Measurements from ENCODE around the gene CYB561D2.

The CYB561D2 gene

DNA sequence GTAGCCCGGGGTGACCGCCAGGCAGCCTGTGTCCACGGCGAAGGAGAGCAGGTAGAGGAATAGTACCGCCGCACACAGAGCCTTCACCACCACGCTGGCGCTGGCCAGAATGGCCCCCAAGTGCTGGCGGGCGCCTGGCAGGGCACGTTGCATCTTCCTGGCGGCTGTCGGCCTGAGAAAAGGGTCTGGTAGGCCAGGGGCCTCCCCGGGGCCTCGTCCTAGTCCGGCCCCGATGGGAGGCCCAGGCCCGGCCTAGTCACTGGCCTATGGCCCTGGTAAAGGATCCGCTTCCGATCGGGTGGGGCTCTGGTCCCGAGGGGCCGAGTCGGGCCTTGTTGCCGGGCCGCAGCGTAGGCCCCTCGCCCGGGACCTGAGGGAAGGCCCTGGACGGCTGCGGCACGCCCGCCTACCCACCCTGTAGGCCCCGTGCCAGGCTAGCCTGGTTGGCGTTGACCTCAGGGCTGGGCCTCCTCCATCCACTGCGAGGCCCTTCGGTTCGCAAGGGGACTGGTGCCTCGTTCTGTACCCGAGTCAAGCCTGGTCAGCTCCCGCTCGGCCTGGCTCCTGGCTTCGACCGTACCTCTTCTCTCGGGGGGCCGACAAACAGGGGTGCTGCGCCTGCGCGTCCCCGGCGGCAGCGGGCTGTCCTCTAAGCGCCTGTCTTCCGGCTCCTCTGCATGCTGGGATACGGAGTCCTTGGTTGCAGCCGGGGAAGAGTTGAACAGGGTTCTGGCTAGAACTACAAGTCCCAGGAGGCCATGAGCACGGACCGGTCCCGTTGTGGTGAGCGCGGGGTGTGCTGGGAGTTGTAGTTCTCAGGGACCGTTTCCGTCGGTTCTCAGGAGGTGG, 8.5 kb downstream of the CYB561D2 start, which contains the start of gene TMEM115:
TSS of gene TMEM115 (minus strand) at position 611 of the 849 bp plus-strand sequence. CDS start at position 153, 458 bp downstream.
- FAIRE-seq (peak; percentile 99), DNase-seq (ENCODE audit: insufficient read length, low spot score) (peak; percentile 99)

DNA sequence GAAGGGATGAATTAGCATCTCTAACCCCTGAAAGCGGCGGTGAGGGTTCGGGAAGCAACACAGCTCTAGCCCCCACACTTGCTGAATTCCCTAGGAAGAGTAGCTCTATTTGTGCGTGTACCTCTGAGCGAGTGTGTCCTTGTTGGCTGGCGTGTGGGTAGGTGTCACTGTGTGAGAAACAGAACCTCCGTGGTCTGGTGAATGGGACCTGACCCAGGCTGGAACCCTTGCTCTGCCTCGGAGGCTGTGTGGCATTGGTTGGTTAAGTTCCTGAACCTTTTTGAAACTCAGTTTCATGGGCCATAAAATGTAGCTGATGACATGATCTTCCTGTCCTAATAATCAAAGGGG, 9.1 kb downstream of the CYB561D2 start:
- DNase-seq (ENCODE audit: insufficient read length, low spot score) (no peak), FAIRE-seq (no peak)

DNA sequence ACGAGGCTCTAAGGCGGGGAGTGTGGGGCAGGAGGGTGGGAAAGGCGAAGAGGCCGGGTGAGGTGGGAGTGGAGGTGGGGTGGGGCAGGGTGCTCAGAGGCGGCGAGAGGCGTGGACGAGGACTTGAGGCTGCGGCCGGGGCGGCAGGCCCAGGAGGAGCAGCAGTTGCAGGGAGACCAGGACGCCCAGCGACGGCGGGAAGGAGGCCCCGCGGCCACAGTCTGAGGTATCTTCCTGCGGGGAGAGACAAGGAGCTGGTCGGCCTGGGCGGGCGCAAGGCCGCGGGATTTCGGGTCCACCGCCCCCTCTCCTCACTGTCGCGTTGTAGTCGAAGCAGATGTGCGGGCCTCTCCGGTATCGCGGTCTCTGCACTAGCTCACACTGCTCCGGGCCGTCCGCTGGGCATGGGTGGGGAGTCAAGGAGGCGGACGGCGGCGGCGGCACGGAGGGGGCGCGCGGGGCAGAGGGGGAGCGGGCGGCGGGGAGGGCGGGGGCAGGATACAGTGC, 14.0 kb downstream of the CYB561D2 start:
- FAIRE-seq = no peak
- no peak for DNase-seq (ENCODE audit: insufficient read length, low spot score)

DNA sequence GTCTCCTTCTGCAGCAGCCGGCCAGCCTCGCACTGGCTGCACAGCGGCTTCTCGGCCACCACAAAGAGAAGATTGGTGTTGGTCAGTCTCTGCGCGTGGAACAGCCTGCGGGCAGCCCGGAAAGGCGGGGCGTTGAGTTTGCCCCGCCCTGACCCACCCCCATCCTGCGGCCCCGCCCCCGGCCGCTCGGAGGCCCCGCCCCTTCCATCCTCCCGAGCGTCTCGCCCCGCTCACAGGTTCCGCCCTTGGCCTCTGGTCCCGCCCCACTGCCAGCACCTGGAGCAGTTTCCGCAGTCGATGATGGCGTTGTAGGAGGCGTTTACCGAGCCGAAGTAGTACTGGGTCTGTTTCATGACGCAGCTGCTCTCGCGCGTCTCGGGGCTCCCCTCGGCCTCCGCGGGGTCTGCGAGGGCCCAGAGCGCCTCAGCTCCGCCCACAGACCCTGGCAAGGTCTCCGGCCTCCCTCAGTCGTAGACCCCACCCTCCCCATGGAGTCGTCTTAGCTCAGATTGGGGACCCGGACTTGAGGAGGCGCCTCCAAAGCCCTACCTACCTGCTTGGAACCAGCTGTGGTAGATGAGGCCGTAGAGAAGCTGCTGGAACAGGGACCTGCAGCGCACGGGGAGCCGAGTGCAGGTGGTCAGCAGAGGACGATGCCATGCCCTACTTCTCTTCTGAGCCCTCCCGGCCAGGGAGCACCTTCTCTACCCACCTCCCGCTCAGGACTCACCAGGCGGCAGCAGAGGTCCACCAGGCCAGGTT, 14.6 kb downstream of the CYB561D2 start:
- DNase-seq (ENCODE audit: insufficient read length, low spot score) (peak; percentile 97), FAIRE-seq (peak; percentile 95)

DNA sequence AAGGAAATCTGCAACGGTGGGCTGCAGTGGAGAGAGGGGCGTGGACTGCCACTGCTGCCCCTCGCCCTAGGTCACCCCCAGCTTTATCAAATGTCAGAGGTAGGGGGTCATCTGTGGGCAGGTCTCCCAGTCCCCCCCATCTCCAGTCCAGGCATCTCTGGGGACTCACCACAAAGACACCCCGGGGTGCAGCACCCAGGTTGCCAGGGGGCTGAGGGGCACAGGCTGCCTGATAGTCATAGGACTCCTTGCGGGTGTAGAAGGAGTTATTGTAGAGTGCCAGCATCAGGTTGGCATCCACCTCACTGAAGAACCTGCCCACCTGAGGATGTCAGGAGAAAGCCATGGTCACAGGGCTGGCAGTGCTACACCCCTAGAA, 15.2 kb downstream of the CYB561D2 start:
- FAIRE-seq (no peak), DNase-seq (ENCODE audit: insufficient read length, low spot score) (no peak)

DNA sequence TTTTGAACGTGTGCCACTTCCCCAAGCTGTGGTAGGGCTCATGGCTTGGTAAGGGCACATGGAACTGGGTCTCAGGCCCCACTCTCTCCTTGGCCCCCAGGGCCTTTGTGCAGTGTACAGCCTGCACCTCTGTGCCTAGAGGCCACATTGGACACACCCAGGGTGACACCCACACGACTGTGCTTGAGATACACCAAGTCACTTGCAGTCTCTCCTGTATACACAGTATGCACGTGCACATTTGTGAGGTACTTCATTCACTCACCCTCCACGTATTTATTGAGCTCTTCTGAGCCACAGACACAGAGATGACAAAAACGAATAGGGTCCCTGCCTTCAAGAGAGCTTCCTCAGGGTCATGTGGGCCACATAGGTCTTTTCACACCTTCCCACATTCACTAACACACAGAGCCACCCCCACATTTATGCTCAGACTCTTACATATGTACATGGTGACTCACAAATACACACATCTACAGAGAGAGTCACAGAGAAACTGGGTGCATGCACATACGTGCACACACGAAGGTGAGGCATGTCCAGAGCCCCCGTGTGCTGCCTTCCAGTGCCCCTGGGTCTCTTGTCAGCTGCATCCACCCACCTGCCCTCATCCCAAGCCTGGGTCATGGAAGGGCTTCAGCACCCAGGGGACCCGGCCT, 18.5 kb downstream of the CYB561D2 start:
- DNase-seq (ENCODE audit: insufficient read length, low spot score) = no peak
- no peak for FAIRE-seq

DNA sequence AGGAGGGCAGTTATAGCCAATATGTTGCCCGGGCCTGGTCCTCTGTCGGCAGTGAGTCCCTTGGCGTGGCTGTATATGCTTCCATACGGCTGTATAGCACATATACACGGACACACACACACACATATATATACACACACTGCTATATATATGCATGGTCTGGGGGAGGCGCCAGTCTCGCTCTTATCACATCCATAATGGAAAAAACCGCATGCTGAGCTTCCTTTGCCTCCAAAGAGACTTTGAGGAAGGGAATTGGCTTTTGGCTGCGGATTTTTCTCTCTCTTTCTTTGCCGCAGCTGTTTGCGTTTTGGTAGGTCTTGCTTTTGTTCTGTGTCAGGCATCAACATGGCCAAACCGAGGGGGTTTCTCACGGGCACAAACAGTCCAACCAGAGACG, 19.9 kb downstream of the CYB561D2 start:
- FAIRE-seq (no peak), DNase-seq (ENCODE audit: insufficient read length, low spot score) (no peak)

DNA sequence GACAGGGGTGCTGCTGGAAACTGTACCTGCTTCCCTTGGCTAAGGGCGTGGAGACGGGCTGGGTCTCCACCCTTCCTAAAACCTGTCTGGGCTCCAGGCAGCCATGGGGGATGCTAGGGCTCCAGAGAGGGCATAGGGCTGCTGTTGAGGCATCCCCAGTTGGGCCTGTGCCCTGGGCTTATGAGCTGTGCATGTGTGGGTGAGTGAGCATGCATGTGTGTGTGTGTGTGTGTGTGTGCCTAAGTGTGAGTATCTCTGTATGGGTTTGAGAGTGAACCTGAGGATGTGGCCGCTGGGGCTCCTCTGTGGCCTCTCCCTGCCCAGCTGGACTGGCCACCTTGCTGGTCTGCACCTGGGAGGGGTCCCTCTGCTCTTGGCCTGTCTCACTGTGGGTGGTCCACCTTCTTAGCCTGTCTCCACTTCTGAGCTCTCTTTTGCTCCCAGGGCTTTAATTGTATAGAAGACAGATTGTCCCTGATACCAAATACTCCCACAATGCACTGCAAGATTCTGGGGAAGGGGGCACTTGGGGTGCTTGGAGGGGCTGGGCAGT, 20.5 kb downstream of the CYB561D2 start:
- FAIRE-seq (no peak), DNase-seq (ENCODE audit: insufficient read length, low spot score) (no peak)

DNA sequence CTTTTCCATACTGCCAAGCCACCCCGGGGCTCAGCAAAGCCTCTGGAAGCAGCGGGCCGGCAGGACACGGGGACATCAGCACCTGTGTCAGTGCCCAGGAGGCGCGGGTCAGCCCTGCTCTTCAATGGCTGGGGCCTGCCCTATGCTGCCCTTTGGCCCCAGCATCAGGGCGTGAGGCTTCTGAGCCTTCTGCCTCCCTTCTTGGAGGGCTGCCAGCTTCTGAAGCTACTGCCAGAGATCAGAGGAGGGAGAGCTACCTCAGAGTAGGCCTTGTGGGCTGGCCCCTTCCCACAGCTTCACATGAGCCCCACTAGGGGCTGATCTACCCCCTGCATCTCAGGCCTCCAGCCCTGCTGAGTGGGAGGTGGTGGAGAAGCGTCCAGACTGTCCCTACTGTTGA, 21.7 kb downstream of the CYB561D2 start:
- FAIRE-seq (no peak), DNase-seq (ENCODE audit: insufficient read length, low spot score) (no peak)

DNA sequence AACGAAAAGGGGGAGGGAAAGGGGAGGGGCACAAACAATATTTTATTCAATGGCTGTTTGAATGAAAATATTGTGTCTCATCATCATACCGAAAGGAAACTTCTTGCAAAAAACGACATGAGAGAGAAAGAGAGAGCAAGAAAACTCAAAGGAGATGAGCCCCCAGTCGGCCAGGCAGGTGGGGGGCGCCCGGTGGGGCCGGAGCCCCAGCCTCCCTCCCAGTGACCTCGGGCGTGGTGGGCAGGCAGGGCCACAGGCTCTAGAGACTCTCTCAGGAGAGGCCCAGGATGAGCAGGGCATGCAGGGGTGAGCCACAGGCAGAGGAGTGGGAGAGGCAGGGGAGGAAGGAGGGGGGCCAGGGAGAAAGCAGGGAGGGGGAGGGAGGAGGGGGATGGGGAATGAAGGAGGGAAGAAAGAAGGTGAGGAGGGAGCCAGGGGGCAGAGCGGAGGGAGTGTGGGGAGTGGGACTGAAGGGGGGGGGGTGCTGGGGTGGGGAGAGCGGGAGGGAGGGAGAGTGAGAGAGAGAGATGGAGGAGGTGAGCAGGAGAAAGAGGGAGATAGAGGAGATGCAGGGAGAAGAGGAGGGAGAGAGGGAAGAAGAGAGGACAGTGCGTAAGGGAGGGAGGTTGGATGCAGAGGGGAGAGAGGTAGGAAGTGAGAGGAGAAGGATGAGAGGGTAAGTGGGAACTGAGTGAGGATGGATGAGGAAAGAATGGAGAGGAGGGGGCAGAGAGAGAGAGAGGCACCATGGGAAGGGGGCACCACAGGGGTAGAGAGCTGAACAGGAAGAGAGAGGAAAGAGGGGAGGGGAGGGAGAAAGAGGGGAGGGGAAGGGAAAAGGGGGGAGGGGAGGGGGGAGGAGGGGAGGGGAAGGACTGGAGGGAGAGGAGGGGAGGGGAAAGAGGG, 22.7 kb downstream of the CYB561D2 start:
- FAIRE-seq = no peak
- DNase-seq (ENCODE audit: insufficient read length, low spot score) = no peak

DNA sequence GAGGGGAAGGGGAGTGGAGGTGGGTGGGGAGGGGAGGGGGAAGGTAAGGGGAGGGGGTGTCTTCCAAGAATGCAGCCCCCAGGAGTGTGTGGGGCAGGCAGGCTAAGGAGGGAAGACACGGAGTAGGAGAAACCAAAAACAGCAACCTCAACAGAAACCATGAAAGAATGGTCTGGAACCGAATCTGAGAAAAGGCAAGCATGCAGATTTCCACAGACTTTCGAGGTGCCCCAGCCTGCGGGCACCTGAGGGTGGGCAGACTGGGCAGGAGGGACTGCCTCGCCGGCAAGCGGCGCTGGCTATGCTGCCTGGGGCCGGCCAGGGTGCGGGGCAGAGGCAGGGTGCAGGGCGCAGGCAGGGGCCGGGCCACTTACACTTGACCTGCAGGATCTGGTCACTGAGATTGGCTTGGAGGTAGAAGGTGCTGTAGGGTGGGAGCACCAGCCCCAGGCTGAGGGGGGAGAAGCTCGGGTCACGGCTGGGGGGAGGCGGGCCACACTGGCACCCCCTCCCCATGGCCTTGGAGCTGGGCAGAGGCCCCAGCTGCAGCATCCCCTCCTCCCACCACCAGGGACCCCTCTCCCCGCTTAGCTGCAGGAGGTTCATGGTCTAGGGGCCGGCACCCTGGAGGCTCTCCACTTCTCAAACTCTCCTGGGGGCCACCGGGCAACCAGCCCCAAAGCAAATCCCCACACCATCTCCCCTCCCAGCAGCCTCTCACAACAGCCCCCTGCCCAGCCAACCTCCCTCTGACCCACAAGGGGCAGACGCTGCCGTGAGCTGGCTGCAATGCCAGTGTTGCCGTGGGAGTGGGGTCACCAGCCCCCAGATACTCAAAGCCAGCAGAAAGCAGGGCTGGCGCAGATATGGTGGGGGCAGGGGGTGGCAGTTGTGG, 23.9 kb downstream of the CYB561D2 start:
- DNase-seq (ENCODE audit: insufficient read length, low spot score) = no peak

DNA sequence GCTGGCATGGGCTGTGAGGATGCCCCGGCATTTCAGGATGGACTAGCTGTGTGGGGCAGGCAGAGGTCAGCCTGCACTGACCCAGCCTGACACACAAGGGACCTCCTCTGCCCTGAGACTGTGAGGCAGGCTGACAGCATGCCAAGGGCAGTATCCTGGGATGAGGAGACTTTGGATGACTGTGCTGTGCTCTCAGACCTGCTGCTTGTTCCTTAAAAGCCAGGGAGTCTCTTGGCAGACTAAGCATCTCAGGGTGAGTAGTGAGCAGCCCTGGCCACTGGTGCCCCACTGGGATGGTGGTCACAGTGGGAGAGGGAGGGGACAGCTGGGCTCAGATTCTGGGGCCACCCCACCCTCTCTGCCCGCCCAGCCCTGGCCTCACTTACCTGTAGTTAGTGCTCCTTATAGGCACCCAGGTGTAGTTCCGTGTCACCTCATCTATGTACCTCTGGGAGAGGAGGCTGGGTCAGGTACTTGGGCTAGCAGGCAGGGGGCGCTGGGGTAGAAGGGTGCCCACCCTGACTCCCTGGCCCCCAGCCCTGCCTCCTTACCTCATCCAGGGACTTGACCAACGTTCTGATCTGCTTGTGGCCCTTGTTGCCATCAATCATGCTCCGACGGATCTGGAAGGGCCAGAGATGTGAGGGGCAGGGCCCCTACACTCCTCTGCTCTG, 24.7 kb downstream of the CYB561D2 start:
- FAIRE-seq = no peak
- no peak for DNase-seq (ENCODE audit: insufficient read length, low spot score)

More for the DNA sequence above, 23.9 kb downstream of the CYB561D2 start:
- no peak for FAIRE-seq

DNA sequence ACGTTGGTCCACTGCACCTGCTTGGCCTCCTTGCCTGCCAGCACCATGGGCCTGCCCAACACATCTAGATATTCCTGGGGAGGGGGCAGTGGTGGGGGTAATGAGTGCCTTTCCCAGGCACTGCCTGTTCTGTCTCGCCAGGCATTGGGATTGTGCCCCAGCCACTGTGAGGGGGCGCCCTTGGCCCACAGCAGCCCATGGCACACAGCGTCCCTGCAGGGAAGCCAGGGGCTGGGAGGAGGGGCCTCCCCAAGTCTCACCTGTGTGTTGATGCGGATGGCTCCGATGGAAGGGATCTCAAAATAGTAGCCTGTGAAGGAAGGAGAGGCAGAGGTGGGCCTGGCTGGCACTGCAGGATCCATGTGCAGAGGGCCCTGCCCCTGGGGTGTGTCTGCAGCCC, 27.4 kb downstream of the CYB561D2 start:
- no peak for FAIRE-seq
- no peak for DNase-seq (ENCODE audit: insufficient read length, low spot score)

DNA sequence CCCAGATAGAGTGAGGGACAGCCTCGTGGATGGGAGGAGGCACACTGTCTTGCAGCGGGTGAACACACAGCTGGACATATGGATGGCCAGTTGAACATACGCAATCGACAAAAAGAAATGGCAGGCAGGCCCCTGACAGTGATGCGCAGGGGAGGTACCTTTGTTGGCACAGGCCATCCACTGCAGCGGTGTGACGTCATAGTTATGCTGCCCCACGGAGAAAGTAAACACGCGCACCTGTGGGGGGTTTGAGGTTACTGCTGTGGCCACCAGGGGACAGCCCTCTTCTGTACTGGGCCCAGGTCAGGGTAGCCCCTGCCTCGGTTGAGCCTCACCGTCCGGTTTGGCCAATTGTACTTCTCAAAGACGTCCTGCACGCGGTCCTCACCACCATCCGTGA, 28.1 kb downstream of the CYB561D2 start:
- FAIRE-seq (no peak), DNase-seq (ENCODE audit: insufficient read length, low spot score) (no peak)

DNA sequence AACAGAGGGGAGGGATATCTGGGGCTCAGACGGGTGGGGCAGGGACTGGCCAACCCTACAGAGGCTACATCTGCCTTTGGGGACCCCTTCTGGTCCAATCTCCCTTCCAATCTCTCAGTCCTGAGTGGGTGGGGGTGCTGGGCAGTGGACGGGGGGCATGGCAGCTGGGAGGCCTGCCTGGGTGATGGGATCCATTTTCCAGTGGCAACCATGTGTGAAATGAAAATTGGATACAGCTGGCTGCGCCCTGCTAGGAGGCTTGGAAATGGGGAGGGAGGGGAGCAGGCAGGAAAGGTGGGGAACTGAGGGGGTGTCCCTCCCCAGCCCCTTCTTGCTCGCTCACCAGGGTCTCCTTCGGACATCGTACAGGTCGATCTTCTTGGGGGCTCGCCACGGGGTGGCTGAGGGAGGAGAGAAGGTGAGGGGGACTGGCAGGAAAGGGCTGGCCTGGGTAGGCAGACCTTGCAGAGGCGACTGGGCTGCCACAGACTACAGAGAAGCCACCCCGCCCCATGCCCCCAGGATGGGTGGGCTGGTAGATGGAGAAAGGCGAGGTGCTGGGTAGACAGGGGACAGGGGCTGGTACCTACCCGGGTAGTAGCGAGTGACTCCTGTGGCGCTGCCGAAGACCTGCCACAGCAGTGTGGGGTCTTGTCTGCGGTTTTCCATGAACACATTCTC, 29.9 kb downstream of the CYB561D2 start:
- FAIRE-seq (no peak), DNase-seq (ENCODE audit: insufficient read length, low spot score) (no peak)

DNA sequence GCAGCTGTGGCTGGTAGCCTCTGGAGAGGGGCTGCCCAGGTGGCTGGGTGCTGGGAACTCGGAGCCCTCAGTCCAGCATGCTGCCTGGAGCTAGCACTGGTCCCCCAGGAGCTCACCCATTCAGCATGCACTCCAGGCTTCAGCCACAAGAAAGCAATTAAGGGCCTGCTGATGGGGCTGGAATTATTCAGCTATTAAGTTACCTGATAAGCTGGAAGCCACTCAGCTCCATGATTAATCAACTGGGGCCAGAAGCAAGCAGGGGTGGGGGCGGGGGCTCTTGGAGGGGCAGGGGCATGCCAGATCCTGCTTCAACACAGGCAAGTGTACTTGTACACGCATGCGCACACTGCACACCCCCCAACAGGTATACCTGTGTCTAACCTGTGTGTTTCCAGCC, 30.7 kb downstream of the CYB561D2 start:
- no peak for DNase-seq (ENCODE audit: insufficient read length, low spot score)
- no peak for FAIRE-seq

DNA sequence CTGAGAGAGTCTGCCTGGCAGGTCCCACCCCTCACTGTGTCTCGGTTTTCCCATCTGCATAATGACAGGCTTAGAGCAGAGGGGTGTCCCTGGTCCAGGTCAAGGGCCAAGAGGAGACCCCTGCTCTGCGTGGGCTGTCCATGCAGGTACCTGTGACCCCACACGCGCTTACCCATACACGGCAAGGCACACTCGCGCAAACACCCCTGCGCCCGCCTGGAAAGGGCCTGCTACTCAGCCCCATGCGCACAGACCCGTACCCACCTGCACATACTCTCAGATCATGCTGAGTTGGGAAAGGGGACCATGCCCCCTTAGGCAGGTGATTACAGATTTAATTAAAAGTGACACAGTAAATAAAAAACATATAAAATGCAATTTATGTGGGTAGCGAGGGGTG, 32.1 kb downstream of the CYB561D2 start:
- FAIRE-seq (no peak), DNase-seq (ENCODE audit: insufficient read length, low spot score) (no peak)

DNA sequence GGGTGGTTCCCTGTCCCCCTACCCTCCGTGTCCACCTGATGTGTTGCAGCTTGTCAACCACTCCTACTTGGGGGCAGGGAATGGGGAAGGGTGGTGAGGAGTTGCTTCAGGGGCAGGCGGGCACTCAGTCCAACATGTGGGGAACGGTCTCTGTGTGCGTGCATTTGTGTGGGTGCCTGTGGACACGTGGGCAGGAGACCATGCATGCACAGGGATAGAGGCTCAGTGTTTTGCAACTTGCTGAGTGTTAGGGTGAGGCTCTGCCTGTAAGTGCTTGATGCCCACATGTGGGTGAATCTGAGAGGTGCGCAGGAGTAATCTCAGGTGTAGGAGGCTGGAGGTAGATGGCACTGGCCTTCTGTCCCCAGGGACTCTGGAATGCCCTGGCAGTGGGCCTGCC, 33.1 kb downstream of the CYB561D2 start:
- no peak for FAIRE-seq
- DNase-seq (ENCODE audit: insufficient read length, low spot score) = no peak

Data from GM19239 (cell line).